Stimulated activated CD4-positive, alpha-beta T cell treated with anti-CD3 and anti-CD28 coated beads, Interleukin-2, amount 100 ng/mL, for 24 hours (primary cell): ENCODE data around the gene SLC7A14.
"Not testable (repeated sequence)": the region's sequence is repeated elsewhere in the genome, so short reads cannot be mapped to it uniquely, and the experiment has no call there.

ENCODE experiments used
- DNase-seq, 2 donors: peaks; one replicate each; pipeline ENCODE4 v3.0.0-alpha.2; 2020

Gene SLC7A14

DNA sequence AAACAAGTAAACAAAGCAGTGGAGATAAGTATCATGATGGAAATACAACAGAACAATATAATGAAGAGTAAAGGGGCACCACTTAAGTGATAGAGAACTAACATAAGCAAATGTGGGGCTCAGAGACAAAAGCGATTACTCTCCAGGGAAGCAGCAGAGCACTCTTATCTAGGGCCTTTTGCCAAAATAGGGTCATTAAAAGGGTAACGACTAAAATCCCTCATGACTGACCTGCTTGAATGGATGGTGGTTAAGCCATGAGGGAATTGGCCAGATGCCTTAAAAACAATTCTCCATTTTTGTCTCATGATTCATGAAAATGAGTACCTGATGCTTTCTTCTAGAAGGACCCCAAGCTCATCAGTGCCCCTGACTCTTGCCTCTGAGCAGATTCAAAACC lies 3.2 kb upstream of the SLC7A14 start:
- no peak for DNase-seq

DNA sequence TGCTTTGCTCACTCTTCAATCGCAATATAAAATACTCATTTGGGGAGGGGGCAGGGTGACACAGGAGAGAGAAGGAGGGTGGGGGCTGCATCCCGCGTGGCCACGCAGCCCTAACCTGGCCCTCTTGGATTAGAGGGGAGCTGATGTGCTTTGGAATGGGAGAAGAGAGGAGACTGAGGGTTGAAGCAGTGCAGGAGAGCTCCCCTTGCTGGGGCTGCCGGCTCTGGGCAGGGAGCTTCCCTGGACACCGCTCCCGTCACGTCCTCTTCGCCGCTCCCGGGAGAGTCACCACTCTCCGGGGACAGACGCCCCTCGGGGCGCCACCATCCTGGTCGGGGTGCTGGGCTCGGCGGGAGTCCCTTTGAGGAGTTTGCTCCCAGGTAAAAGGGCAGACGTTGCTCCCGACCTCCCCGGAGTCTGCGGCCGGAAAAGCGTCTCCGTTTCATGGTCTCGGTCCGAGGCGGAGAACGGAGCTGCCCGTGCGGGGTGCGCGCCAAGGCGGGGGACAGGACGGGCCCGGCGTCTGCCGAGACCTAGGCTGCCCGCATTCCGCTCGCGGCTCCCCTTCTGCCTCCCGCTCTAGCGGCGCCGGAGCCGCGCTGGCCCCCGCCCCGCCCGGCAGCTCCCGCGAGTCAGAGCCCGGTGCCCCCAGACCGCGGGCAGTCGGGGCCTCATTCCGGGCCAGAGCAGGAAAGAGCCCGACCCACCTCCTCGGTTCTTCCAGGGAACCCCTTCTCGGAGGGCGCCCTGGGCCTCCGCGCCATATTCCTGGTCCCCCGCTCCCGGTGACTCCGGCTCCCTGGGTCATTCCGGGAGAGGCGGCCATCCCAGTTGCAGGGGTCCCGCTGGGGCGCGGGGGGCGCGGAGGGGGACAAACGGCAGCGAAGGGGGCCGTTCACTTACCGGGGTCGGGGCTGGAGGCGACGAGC lies 603 bp downstream of the SLC7A14 start:
- DNase-seq, result no peak

DNA sequence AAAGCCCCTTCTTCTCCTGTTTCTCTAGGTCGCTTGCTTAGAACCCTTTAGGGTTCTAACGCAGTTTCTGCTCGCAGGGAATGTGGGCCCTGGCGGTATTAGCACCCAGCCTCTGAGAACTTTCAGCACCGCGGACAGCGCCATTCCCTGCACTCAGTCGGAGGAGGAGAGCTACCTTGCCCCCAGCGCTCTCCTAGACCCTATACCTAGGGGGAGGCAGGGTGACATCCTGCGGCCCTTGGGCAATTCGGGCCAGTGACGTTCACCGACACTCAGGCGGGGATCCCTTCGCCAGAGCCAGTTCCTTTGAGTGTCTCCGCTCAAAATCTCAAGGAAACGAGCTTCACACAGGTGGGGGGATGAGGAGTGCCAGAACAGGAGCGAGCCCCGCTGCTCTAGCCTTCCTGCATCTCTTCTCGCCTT lies 1.3 kb downstream of the SLC7A14 start:
- peak; percentile 49 to 71 for DNase-seq

DNA sequence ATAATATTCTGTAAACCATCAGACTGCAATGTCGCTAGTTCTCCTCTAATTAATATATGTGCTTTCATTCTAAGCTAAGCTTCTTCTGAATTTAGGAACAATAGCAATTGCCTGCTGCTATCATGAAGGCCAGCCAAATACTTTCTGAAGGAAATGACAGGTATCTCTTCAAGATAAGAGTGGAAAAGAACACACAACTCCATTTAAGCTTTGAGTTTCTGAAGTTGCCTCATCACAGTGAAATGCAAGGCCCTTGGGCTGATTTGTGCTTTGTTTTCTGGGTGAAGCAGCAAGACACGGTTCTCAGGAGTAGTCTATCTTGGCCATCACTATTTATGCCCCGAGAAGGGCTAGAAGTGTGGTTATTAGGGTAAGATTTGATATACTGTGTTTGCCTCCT lies 6.2 kb downstream of the SLC7A14 start:
- DNase-seq, result no peak

DNA sequence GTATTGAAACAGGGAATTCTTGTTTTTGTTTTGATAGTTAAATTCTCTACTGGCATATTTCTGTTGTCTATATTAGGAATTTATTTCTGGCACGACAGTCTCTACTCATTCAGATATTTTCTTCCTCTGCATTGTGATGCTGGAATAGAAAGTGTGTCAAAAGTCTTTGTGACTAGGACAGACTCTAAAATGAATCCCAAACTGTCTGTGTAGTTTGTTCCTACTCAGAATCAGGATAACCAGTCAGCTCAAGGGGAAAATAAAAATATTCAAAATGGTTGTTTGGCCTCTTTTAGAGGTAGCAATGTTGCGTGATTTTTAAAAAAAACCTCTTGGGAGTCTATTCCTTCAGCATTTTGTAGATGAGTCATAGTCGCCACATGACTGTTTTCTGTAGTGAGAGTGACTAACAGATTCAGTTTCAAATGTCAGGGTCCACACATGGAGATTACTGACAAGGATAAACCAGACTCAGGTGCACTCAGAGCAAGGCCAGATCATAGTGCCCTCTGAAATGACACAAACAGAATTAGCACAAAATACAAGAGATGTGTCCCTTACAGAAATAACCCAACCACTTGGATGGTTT lies 13.1 kb downstream of the SLC7A14 start:
- peak in 1 of 2 donors; percentile 12 for DNase-seq

DNA sequence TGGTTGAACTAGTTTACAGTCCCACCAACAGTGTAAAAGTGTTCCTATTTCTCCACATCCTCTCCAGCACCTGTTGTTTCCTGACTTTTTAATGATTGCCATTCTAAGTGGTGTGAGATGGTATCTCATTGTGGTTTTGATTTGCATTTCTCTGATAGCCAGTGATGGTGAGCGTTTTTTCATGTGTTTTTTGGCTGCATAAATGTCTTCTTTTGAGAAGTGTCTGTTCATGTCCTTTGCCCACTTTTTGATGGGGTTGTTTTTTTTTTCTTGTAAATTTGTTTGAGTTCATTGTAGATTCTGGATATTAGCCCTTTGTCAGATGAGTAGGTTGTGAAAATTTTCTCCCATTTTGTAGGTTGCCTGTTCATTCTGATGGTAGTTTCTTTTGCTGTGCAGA lies 18.3 kb downstream of the SLC7A14 start:
- DNase-seq, result not testable (repeated sequence)

DNA sequence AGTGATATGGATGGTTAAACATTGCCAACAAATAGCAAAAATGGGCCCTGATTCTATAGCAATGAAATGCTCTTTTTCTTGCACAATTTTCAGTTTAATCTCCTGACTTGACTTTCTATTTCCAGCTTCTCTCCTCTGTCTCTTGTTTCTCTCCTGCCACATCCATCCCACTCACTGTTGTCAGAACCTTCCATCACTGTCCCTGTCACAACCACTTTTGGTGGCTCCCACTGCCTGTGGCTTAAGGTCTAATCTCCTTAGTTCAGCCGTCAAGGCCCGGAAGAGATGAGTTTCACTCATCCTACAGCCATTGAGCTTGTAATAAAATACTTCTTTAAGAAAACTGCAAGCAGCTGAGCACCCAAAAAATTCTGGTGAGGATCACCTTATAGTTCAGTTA lies 19.5 kb downstream of the SLC7A14 start:
- DNase-seq, result no peak

DNA sequence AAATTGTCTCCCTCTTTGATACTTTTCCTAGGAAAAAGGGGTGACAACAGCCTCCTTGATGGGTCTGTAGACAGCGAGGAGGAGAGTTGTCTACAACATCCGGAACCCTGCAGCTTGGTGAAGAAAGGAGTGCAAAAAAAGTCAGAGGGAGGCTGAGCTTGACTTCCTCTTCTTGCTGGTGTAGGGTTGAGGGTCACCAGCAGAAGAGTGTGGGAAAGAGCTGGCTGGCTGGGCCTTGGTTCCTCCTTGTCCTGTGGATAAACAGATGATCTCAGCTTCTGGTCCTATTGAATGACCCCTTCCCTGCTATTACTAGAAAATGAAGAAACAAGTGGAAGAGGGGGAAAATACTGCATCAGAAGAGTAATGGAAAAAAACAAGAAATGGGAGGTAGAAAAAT lies 20.4 kb downstream of the SLC7A14 start:
- no peak for DNase-seq

DNA sequence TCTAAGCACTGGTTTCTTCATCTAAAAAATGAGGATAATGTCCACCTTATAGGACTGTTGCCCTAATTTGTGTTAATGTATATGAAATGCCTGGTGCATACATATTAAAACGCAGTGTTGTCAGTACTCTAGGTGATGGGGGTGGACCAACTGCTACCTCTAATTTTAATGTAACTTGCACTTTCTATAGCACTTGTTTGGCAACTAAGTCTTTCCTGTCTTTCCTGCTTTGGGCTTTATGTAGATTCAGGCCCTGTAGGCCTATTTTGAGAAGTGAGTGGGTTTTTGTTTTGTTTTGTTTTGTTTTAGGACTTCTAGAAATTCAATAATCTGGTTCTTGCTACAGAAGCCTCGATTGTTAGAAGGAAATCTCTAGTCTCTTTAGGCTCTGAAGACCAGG lies 21.2 kb downstream of the SLC7A14 start:
- DNase-seq, result no peak

DNA sequence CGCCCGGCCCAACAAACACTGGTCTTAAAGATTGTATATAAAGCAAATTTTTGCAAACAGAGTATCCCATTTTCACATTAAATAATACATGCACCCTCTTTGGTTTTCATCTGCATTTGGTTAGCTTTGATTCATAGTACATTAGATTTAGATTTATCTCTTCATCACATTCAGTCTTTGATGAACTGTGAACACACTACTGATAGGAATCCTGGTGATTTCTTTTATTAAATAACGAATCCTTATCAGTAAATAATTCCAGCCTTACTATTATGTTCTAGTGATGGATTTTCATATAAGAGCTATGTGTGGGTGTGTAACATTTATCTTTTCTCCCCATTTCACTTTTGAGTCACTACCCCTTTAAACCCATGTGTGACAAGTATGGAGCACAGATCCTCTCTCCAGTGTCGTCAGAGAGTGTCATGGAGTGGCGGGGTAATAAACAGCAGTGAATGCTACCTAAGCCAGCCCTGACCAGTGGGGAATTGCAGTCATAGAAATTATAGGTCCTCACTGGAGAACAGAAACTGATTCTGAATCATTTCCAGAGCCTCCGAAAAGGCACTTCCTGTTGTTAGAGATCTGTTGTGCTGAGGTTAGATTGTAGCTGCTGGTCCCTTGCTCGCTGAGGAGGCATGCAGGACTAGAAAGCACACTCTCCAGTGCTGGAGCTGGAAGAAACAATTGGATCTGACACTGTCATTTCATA lies 22.0 kb downstream of the SLC7A14 start:
- no peak for DNase-seq

DNA sequence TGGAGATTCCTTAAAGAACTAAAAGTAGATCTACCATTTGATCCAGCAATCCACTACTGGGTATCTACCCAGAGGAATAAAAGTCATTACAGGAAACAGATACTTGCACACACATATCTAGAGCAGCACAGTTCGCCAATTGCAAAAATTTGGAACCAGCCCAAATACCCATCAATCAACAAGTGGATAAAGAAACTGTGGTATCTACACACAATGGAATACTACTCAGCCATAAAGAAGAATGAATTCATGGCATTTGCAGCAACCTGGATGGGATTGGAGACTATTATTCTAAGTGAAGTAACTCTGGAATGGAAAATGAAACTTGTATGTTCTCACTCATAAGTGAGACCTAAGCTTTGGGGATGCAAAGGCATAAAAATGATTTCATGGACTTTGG lies 23.8 kb downstream of the SLC7A14 start:
- DNase-seq, result no peak

DNA sequence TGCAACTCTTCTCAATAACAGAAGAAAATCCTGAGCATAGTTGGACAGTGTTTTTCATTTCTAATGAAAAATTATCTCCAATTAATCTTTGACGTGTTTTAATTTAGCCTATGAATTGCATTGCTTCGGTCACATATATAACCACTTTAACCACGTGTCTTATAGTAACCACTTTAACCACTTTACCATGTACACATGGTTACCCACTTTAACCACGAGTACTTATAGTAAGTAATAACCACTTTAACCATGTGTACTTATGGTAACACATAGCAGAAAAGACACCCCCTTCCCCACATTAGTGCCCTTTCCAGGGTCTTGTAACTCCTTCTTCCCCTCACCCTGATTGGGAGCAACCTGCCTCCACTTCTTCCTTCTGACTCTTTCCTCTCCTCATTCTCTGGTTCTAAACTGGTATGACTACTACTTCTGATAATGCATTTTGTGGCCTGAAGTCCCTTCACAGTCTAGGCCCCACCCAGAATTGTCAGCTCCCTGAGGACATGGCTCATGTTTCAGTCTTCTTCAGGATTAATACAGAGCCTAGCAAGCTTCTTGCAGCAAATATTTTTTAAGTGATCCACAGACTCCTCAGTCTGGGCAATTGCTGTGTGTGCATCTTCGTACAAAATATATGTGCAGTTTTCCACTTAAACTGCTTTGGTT lies 25.0 kb downstream of the SLC7A14 start:
- no peak for DNase-seq

DNA sequence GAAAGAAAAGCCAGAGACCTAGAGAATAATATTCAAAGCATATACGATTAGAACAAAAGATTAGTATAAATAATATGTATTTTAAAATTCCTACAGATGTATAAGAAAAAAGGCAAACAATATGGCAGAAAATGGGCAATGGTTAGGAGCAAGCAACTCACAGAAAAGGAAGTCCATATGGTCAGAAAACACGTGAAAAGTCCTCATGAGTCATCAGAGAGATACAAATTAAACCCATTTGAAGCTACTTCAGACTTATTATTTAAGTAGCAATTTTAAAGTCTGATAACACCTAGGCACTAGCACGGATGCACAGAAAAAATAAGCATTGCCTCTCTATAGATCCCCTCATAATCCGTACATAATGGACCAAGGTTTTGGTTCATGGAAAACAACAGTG lies 25.6 kb downstream of the SLC7A14 start:
- DNase-seq, result no peak

DNA sequence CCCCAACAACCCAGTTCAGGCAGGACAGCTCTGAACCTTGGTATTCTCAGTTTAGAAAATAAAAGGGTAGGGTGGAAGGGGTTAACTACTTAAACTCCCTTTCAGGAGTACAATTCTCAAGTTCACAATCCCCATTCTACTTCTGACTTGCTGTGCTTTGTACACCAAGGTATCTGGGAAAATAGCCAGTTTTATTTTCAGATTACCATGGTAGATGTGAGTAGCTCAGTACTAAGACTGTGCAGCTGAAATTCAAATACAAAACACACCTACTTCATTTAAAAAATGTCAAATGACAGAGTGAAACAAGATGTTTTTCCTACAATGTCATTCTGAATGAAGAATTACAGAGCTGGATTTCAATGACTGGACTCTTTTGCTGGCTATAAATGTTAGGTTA lies 27.4 kb downstream of the SLC7A14 start:
- no peak for DNase-seq

DNA sequence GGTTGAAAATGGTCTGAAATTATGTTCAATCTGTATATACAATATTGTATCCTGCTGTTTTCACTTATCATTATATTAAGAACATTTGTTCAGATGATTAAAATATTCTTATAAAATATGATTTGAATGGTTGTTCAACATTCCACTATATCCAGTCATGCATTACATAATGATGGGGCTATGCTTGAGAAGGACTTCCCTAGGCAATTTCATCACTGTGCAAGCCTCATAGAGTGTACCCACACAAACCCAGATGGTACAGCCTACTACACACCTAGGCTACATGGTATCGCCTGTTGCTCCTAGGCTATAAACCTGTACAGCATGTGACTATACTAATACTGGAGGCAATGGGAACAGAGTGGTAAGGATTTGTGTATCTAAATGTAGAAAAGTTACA lies 30.5 kb downstream of the SLC7A14 start:
- DNase-seq, result no peak

DNA sequence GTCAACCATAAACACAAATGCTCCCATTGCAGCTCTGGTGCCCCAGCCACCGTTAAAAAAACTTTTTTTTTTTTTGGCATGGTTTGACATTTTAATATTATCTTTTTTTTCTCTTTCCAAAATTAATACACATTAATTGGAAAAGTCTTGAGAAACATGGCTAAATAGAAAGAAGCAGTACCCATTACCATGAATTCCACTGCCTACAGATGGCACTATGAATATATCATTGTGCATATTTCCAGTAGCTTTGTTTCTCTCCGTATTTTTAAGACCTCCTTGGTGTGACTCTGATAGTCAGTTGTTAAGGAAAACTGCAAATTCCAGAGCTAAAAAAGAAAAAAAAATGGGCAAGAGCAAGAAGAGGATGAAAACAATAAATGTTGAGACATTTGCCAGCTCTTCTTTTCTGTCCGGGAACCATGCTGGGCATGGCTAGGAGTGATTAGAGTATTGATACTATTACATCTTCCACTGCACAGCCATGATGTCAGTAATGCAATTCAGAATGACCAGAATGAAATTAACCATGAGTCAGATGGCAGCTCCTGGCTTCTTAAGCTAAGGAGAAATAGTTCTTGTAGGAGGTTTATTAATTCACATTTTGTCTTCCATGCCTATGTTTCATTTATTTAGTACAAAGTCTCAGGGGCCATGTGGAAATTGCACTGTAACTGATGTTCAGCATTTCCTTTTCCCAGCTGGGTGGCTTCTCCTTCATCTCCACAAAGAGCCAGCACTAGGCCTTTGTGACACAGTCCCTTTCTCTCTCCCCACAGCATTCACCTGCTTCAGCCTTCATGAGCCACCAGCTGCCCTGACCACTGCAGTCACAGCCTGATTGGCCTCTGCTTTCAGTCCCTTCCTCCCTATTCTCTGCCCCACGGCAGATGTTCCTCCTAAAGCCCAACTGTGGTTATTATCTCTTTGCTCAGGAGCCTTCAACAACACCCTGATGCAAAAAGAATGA lies 31.8 kb downstream of the SLC7A14 start:
- DNase-seq, result no peak

DNA sequence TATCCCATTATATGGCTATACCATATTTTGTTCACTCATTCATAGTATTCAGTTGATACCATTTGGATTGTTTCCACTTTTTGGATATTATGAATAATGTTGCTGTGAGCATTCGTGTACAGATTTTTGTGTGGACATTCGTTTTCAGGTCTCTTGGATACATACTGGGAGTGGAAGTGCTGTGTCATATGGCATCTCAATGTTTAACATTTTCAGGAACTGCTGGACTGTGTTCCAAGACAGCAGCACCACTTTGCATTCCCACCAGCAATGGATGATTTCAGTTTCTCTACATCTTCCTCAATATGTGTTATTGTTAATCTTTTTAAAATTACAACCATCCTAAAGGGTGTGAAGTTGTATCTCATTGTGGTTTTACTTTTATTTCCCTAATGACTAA lies 34.6 kb downstream of the SLC7A14 start:
- DNase-seq, result no peak

DNA sequence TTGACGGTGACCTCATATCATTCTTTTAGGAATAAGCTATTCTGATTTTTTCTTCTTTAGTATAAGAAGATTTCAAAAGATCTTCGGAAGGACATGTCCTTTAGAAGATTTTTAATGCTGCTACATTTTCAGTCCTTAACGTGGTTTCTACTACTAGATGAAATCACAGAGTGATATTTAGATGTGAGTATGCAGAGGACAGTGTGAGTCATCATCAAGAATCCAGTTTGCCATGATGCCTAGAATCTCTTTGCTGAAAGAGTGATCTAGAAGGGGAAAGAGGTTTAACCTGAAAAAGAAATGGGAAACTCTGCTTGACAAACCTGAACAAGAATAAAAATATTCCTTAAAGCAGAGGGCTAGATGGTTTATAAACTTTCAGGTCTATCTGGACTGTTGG lies 43.2 kb downstream of the SLC7A14 start:
- DNase-seq, result no peak

DNA sequence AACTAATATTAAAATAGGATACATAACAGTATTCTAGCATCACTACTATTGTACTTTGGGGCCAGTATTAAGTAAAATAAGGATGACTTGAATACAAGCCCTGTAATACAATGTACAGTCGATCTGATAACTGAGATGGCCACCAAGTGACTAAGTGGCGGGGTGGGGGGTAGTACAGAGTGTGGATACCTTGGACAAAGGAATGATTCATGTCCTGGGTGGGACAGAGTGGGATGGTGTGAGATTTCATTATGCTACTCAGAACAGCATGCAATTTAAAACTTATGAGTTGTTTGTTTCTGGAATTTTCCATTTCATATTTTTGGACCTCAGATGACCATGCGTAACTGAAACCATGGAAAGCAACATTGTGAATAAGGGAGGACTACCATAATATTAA lies 46.0 kb downstream of the SLC7A14 start:
- DNase-seq, result no peak

DNA sequence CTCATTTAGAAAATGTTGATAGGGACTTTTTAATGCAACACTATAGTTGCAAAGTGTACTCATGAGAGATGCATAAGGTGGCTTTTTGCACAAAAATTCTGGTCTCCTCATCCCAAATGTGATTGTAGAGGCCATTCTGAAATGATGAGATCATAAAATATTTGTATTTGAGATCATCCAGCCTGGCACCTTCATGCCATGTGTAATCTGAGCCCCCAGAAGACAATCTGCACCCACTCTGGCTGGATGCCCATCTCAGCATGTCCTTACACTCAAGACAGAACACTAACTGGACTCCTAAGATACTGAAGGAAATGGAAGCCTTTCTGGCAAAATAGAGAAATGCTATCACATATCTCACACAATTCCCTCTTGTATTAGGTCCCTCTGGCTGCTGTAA lies 49.2 kb downstream of the SLC7A14 start:
- DNase-seq, result no peak

DNA sequence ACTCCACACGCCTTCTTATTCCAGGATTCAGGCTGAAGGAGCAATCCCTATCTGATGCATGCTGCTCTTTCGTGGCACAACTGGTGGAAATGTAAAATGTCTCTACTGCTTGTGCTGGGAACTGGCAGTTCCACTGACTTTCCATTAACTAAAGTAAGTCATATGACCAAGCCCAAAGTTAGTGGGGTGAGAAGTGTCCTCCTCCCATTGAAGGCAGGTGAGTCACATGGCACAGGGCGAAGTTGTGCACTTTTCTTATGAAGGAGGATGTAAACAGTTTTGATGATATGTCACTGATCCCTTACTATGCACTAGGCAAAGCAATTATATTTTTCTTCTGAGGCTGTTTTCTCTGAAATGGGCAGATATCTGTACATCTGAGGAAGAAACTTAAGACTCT lies 51.6 kb downstream of the SLC7A14 start:
- DNase-seq, result no peak

DNA sequence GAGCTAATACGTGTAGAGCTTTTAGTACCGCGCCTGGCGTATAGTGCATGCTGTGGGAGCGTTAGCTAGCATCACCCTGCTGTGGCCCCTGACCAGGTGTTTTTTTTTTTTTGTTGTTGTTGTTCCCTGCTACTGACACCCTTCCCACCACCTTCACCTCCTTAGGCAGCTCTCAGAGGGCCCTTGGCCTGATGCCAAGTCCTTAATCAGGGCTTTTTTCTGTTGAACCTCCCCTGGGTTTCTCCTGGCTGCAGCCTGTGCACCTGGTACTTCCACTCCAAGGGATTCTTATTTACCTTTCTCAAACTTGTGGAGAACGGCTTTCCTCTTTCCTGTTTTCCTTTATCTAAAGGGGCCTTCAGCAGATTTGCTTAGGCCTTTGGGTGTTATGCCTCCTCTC lies 53.3 kb downstream of the SLC7A14 start:
- no peak for DNase-seq
